Esophagus mucosa (tissue), 1 donor: ENCODE results near the gene CMTM5. TPM values are rescaled to one million over a fixed set of nuclear protein-coding genes. Genes with fewer than 3 reads are reported as not detected.
"Not testable (repeated sequence)": the region's sequence is repeated elsewhere in the genome, so short reads cannot be mapped to it uniquely, and the experiment has no call there.

Experiments
- ATAC-seq: fragments of 200-7000 bp; cut with Tn5 transposase; one replicate; pipeline ENCODE4 v1.9.1; 2020
- total RNA-seq: library from RNA; stranded (reverse); gene quantifications from one replicate; pipeline ENCODE4 v1.2.4, GENCODE V29; 2023
- donor health status: DM: yes; HTN: yes; CAD: no.

Gene CMTM5
- total RNA-seq, 1 donor from 2014 or later = not detected

- not testable (repeated sequence) for ATAC-seq
Observed at GRCh38 chr14:23400496-23401149, 23.8 kb downstream of the CMTM5 start.

GRCh38 chr14:23401291-23401690, 24.4 kb downstream of the CMTM5 start:
- ATAC-seq = no peak

- no peak for ATAC-seq
Observed at GRCh38 chr14:23402296-23403138, 25.7 kb downstream of the CMTM5 start.

GRCh38 chr14:23403139-23403438, 26.2 kb downstream of the CMTM5 start:
- no peak for ATAC-seq

- no peak for ATAC-seq
Observed at GRCh38 chr14:23403908-23404307, 27.1 kb downstream of the CMTM5 start.

GRCh38 chr14:23404331-23404900, 27.6 kb downstream of the CMTM5 start:
- ATAC-seq = no peak

GRCh38 chr14:23405096-23405495, 28.2 kb downstream of the CMTM5 start:
- ATAC-seq = no peak

- no peak for ATAC-seq
Observed at GRCh38 chr14:23405516-23406025, 28.7 kb downstream of the CMTM5 start.

GRCh38 chr14:23406244-23406643, 29.4 kb downstream of the CMTM5 start:
- no peak for ATAC-seq

GRCh38 chr14:23406725-23407355, 30.0 kb downstream of the CMTM5 start:
- no peak for ATAC-seq

GRCh38 chr14:23407516-23408306, 30.9 kb downstream of the CMTM5 start, which contains the start of gene MYH6:
Gene MYH6, minus strand, starts transcription at chr14:23408273. Its CDS starts 1,050 bp downstream, at chr14:23407223.
- no peak for ATAC-seq

GRCh38 chr14:23408307-23408630, 31.4 kb downstream of the CMTM5 start:
- ATAC-seq = no peak

- no peak for ATAC-seq
Observed at GRCh38 chr14:23409475-23409874, 32.6 kb downstream of the CMTM5 start.

GRCh38 chr14:23409966-23410635, 33.3 kb downstream of the CMTM5 start:
- no peak for ATAC-seq

GRCh38 chr14:23411563-23412525, 35.0 kb downstream of the CMTM5 start:
- no peak for ATAC-seq

- ATAC-seq = no peak
Observed at GRCh38 chr14:23413681-23414080, 36.8 kb downstream of the CMTM5 start.

GRCh38 chr14:23414254-23414653, 37.4 kb downstream of the CMTM5 start:
- ATAC-seq = no peak

GRCh38 chr14:23414906-23415820, 38.3 kb downstream of the CMTM5 start:
- no peak for ATAC-seq
